HepG2 (cell line): ENCODE data around the gene MTSS2. TPM values are rescaled to one million over a fixed set of nuclear protein-coding genes. Genes with fewer than 3 reads are reported as not detected.
A peak's percentile ranks its signal among the peaks of the same experiment; 100 is the strongest.

Experiments used
- NFE2L1 ChIP-seq: sonication (generic); formaldehyde crosslinking; IDR thresholded peaks from 2 replicates; pipeline ENCODE4 v1.4.0; 2020; ENCODE audit warnings: missing genetic modification reagents, mild to moderate bottlenecking, borderline replicate concordance
- ZNF839 ChIP-seq: sonication (generic); formaldehyde crosslinking; IDR thresholded peaks from 2 replicates; pipeline ENCODE4 v1.4.0; 2020; ENCODE audit warnings: missing genetic modification reagents, mild to moderate bottlenecking, borderline replicate concordance
- polyA plus RNA-seq, 8 experiments: library from polyadenylated mRNA; depleted of rRNA in 3 of 8; stranded (reverse) in 7 of 8; unstranded in 1 of 8; fragments of >200 nt; fragmentation: Illumina TruSeq in 4 of 8; extraction: Trizol in 4 of 8; gene quantifications; 2 replicates each; pipeline versions ENCODE4 v1.2.1 to v1.2.3, GENCODE V29; 2011 to 2016; ENCODE audit warnings: low read depth in 4 of 8, missing spikeins in 1 of 8, mixed read lengths in 1 of 8; ENCODE audit not compliant: insufficient read depth in 1 of 8
- total RNA-seq, 5 experiments: library from RNA; depleted of rRNA; stranded (reverse); fragments of >200 nt; fragmentation: Illumina TruSeq; extraction: Trizol; gene quantifications; 2 replicates each; pipeline ENCODE4 v1.2.3, GENCODE V29; 2016; ENCODE audit warnings: low read depth in 1 of 5
- TF ChIP-seq, protein P1 (sequence below): sonication (generic); formaldehyde crosslinking; IDR thresholded peaks from 2 replicates; pipeline ENCODE4 v1.5.0; 2020; ENCODE audit warnings: mild to moderate bottlenecking, missing genetic modification reagents, borderline replicate concordance

The MTSS2 gene
- total and polyA plus RNA-seq, 2 of the 13 experiments (the other 11 are each of a cell fraction or from before 2014, with no cell fraction given) = 132 to 242 TPM

GRCh38 chr16:70703835-70704381 is 18.1 kb upstream of the MTSS2 start (continued):
- TF ChIP-seq, protein P1, sequence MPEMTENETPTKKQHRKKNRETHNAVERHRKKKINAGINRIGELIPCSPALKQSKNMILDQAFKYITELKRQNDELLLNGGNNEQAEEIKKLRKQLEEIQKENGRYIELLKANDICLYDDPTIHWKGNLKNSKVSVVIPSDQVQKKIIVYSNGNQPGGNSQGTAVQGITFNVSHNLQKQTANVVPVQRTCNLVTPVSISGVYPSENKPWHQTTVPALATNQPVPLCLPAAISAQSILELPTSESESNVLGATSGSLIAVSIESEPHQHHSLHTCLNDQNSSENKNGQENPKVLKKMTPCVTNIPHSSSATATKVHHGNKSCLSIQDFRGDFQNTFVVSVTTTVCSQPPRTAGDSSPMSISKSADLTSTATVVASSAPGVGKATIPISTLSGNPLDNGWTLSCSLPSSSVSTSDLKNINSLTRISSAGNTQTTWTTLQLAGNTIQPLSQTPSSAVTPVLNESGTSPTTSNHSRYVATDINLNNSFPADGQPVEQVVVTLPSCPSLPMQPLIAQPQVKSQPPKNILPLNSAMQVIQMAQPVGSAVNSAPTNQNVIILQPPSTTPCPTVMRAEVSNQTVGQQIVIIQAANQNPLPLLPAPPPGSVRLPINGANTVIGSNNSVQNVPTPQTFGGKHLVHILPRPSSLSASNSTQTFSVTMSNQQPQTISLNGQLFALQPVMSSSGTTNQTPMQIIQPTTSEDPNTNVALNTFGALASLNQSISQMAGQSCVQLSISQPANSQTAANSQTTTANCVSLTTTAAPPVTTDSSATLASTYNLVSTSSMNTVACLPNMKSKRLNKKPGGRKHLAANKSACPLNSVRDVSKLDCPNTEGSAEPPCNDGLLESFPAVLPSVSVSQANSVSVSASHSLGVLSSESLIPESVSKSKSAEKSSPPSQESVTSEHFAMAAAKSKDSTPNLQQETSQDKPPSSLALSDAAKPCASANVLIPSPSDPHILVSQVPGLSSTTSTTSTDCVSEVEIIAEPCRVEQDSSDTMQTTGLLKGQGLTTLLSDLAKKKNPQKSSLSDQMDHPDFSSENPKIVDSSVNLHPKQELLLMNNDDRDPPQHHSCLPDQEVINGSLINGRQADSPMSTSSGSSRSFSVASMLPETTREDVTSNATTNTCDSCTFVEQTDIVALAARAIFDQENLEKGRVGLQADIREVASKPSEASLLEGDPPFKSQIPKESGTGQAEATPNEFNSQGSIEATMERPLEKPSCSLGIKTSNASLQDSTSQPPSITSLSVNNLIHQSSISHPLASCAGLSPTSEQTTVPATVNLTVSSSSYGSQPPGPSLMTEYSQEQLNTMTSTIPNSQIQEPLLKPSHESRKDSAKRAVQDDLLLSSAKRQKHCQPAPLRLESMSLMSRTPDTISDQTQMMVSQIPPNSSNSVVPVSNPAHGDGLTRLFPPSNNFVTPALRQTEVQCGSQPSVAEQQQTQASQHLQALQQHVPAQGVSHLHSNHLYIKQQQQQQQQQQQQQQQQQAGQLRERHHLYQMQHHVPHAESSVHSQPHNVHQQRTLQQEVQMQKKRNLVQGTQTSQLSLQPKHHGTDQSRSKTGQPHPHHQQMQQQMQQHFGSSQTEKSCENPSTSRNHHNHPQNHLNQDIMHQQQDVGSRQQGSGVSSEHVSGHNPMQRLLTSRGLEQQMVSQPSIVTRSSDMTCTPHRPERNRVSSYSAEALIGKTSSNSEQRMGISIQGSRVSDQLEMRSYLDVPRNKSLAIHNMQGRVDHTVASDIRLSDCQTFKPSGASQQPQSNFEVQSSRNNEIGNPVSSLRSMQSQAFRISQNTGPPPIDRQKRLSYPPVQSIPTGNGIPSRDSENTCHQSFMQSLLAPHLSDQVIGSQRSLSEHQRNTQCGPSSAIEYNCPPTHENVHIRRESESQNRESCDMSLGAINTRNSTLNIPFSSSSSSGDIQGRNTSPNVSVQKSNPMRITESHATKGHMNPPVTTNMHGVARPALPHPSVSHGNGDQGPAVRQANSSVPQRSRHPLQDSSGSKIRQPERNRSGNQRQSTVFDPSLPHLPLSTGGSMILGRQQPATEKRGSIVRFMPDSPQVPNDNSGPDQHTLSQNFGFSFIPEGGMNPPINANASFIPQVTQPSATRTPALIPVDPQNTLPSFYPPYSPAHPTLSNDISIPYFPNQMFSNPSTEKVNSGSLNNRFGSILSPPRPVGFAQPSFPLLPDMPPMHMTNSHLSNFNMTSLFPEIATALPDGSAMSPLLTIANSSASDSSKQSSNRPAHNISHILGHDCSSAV (CRISPR knock-in tag) = no peak
- no peak for TF ChIP-seq NFE2L1
- TF ChIP-seq ZNF839 (CRISPR knock-in tag) = 0 out of 2 replicates have a peak, but pooled peaks have one; percentile 60
